ENCODE results near the gene GRIK3. TPM values are rescaled to one million over a fixed set of nuclear protein-coding genes. Genes with fewer than 3 reads are reported as not detected.

The GRIK3 gene
- polyA plus RNA-seq, 2 of the 4 experiments (the other 2 are of a cell fraction) = not detected

DNA sequence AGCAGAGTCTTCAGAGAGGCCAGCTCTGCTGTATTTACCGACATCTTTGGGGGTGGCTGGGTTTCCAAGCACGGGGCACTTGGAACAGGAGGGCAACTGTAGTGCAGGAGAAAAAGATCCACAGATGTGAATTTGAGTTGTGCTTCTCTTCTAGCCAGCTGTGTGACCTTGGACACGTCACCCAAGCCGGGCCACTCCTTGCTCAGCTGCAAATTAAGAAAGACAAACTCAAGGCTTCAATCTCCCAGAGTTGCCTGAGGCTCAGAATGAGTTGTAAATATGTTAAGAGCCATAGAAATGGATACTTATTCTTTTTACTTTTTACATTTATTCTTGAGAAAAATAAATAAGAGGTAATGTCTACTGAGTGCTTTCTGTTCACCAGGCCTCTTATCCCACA lies 24.3 kb downstream of the GRIK3 start:
- FAIRE-seq (no peak), DNase-seq (ENCODE audit: low read depth in 1 of 2, low spot score in 1 of 2) (no peak), ATAC-seq (no peak)
- 14% methylated on average over 4 of the region's 4 CpGs for WGBS (ENCODE audit: missing lambda C conversion rate)
- POLR2A ChIA-PET = no interaction called here
- no peak overlapping the region for H3K27ac ChIP-seq
- H3K4me1 ChIP-seq = no peaks in the 10 kb centered on the region
- no peak overlapping the region for H3K4me3 ChIP-seq
- TF ChIP-seq, protein P1, sequence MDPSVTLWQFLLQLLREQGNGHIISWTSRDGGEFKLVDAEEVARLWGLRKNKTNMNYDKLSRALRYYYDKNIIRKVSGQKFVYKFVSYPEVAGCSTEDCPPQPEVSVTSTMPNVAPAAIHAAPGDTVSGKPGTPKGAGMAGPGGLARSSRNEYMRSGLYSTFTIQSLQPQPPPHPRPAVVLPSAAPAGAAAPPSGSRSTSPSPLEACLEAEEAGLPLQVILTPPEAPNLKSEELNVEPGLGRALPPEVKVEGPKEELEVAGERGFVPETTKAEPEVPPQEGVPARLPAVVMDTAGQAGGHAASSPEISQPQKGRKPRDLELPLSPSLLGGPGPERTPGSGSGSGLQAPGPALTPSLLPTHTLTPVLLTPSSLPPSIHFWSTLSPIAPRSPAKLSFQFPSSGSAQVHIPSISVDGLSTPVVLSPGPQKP (IDR thresholded peaks at IDR 0.05; ENCODE audit: low read depth, low read length) = no peak
- TF ChIP-seq HOXB13 (CRISPR knock-in tag; IDR thresholded peaks at IDR 0.05; ENCODE audit: low read depth) (no peak), EHF (CRISPR knock-in tag; IDR thresholded peaks at IDR 0.05) (no peak), HOXB5 (CRISPR knock-in tag; IDR thresholded peaks at IDR 0.05) (no peak), HOXA7 (CRISPR knock-in tag; IDR thresholded peaks at IDR 0.05) (no peak), CBX2 (IDR thresholded peaks at IDR 0.05; ENCODE audit: borderline replicate concordance, low read depth) (no peak), ESRRA (IDR thresholded peaks at IDR 0.05; ENCODE audit: borderline replicate concordance, low read length) (no peak), TFCP2L1 (CRISPR knock-in tag; IDR thresholded peaks at IDR 0.05) (no peak)
- TF ChIP-seq, protein P2, sequence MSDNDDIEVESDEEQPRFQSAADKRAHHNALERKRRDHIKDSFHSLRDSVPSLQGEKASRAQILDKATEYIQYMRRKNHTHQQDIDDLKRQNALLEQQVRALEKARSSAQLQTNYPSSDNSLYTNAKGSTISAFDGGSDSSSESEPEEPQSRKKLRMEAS (IDR thresholded peaks at IDR 0.05) = no peak
- H3K4me2 ChIP-seq = no peak overlapping the region
- no peaks in the 10 kb centered on the region for H3K9me3 ChIP-seq
- CTCF ChIA-PET = no interaction called here

DNA sequence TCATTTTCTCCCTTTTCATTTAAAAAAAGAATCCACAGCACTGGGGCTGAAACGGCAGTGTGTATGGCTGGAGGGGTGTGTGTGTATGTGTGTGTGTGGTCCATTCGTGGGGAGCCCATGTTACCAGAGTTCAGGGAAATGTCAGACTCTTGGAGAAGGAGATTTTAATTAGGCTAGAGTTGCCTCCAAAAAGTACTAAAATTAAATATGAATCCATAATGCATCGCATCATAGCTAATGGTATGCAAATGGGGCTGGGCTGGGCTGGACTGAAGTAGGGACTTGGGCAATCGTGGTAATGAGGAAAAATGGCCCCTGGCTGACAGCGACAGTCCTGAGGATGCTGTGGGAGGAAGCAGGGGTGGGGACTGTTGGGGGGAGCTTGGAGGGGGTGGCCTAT lies 24.8 kb downstream of the GRIK3 start:
- H3K4me1 ChIP-seq = no peaks in the 10 kb centered on the region
- FAIRE-seq (no peak), ATAC-seq (no peak), DNase-seq (ENCODE audit: low read depth in 1 of 2, low spot score in 1 of 2) (no peak)
- no peak overlapping the region for H3K4me3 ChIP-seq
- POLR2A ChIA-PET = interaction anchor here (0.6 kb wide), 1 partner anchor 430 kb away, joined by 4 read pairs; no protein-coding TSS in a partner anchor
- H3K4me2 ChIP-seq = no peak overlapping the region
- no peak for TF ChIP-seq MYC (IDR thresholded peaks at IDR 0.05; ENCODE audit: borderline replicate concordance, low read length)
- TF ChIP-seq ESRRA (IDR thresholded peaks at IDR 0.05; ENCODE audit: borderline replicate concordance, low read length) = no peak
- TF ChIP-seq, protein P1 (IDR thresholded peaks at IDR 0.05; ENCODE audit: low read depth, low read length) = no peak
- TF ChIP-seq POLR2AphosphoS2 (conservative IDR thresholded peaks at IDR 0.05; ENCODE audit: low read length) = no peak
- TF ChIP-seq MAFK (IDR thresholded peaks at IDR 0.05; ENCODE audit: partially characterized antibody) = no peak
- no peak for TF ChIP-seq RAD21 (conservative IDR thresholded peaks at IDR 0.05 in 1 of 2, IDR thresholded peaks at IDR 0.05 in 1 of 2)
- no peak for TF ChIP-seq FOSB (CRISPR knock-in tag; IDR thresholded peaks at IDR 0.05)
- TF ChIP-seq, protein P3, sequence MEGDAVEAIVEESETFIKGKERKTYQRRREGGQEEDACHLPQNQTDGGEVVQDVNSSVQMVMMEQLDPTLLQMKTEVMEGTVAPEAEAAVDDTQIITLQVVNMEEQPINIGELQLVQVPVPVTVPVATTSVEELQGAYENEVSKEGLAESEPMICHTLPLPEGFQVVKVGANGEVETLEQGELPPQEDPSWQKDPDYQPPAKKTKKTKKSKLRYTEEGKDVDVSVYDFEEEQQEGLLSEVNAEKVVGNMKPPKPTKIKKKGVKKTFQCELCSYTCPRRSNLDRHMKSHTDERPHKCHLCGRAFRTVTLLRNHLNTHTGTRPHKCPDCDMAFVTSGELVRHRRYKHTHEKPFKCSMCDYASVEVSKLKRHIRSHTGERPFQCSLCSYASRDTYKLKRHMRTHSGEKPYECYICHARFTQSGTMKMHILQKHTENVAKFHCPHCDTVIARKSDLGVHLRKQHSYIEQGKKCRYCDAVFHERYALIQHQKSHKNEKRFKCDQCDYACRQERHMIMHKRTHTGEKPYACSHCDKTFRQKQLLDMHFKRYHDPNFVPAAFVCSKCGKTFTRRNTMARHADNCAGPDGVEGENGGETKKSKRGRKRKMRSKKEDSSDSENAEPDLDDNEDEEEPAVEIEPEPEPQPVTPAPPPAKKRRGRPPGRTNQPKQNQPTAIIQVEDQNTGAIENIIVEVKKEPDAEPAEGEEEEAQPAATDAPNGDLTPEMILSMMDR (IDR thresholded peaks at IDR 0.05) = no peak
- TF ChIP-seq KDM5A (IDR thresholded peaks at IDR 0.05) = no peak
- TF ChIP-seq HOXB13 (CRISPR knock-in tag; IDR thresholded peaks at IDR 0.05; ENCODE audit: low read depth) = no peak
- no peak for TF ChIP-seq NR3C1 (IDR thresholded peaks at IDR 0.05)
- no peak for TF ChIP-seq ZC3H11A (IDR thresholded peaks at IDR 0.05)
- TF ChIP-seq CBX8 (IDR thresholded peaks at IDR 0.05) = no peak
- no peak for TF ChIP-seq RFX5 (IDR thresholded peaks at IDR 0.05)
- TF ChIP-seq CHD4 (IDR thresholded peaks at IDR 0.05; ENCODE audit: borderline replicate concordance) = no peak
- TF ChIP-seq ZFP36 (IDR thresholded peaks at IDR 0.05; ENCODE audit: borderline replicate concordance, partially characterized antibody) = no peak
- TF ChIP-seq CHD2 (IDR thresholded peaks at IDR 0.05; ENCODE audit: low read length, partially characterized antibody) = no peak
- 8% methylated on average over 5 of the region's 5 CpGs for WGBS (ENCODE audit: missing lambda C conversion rate)
- no peaks in the 10 kb centered on the region for H3K9me3 ChIP-seq
- CTCF ChIA-PET = no interaction called here
- H3K27ac ChIP-seq = no peak overlapping the region
